ENCODE measurements around the gene IRX2.

IRX2 gene

GRCh38 chr5:2751592-2752021 is at the start of gene IRX2:
Gene IRX2, minus strand, starts transcription at chr5:2751677. Its CDS starts 264 bp downstream, at chr5:2751413.
- no peak for DNase-seq

GRCh38 chr5:2800035-2800434 is 48.6 kb upstream of the IRX2 start:
- no peak for DNase-seq

DNA sequence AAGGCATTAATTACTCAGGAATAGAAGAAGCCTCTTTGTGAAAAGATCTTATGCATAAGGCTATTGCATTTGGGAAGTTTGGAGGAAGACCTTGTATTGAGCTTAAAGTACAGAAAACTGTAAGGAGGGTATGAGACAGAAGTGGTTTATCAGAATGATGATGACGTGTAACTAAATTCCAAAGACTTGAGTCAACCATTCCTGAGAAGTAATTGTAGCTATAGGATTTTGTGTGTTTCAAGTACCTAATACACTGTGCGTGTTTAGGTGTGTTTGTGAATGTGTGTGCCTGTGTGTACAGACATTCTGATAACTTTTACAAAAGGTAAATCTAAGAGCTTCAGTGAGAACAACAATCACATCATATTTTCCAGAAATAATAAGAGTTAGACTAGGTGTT is 46.5 kb upstream of the IRX2 start:
- no peak for DNase-seq

GRCh38 chr5:2797160-2797559 is 45.7 kb upstream of the IRX2 start:
- no peak for DNase-seq

GRCh38 chr5:2783223-2783622 is 31.7 kb upstream of the IRX2 start:
- DNase-seq, result no peak

DNA sequence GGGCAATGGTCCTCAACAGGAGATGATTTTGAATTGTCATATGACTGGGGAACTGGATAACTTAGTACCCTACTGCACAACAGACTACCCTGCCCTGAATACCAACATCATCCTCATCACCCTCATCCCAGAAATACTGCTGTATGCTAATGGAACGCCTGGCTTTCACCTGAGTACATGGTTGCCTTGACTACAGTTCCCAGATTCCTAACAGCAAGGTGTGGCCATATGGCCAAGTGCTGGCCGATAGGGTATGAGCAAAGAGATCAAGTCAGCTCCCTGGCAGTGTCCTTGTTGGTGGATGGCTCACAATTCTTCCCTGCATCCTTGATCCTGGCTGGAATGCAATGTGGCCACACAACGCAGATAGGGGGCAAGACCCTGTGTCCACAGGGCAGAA is 31.2 kb upstream of the IRX2 start:
- DNase-seq, result no peak

GRCh38 chr5:2780421-2781171 is 29.1 kb upstream of the IRX2 start:
- DNase-seq, result no peak

DNA sequence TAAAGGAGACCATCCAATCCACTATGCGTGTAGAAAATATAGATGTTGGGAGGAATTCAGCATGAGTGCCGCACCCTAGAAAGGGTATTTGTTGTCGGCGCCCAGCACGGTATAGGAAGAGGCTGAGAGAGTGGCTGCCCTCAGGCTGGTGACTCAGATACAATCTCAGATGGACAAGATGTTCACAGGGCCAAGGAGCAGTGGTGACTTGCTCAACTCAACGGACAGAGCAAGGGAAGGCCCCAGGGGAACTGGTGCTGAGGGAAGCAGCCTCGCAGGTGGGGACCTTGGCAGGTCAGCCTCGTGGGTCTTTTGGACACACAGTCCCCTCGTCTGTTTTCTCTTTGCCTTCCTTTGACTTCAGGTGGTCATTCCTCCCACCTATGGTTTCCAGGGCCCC is 28.0 kb upstream of the IRX2 start:
- no peak for DNase-seq

GRCh38 chr5:2776337-2777302 is 25.1 kb upstream of the IRX2 start:
- DNase-seq, result no peak

- no peak for DNase-seq
These were observed 21.9 kb upstream of the IRX2 start for GRCh38 chr5:2773327-2773726.

- DNase-seq, result no peak
These were observed 15.6 kb upstream of the IRX2 start for GRCh38 chr5:2767089-2767488.

- DNase-seq, result no peak
These were observed 13.1 kb upstream of the IRX2 start for GRCh38 chr5:2764581-2764980.

- DNase-seq, result no peak
These were observed 12.0 kb upstream of the IRX2 start for GRCh38 chr5:2763533-2763794.

DNA sequence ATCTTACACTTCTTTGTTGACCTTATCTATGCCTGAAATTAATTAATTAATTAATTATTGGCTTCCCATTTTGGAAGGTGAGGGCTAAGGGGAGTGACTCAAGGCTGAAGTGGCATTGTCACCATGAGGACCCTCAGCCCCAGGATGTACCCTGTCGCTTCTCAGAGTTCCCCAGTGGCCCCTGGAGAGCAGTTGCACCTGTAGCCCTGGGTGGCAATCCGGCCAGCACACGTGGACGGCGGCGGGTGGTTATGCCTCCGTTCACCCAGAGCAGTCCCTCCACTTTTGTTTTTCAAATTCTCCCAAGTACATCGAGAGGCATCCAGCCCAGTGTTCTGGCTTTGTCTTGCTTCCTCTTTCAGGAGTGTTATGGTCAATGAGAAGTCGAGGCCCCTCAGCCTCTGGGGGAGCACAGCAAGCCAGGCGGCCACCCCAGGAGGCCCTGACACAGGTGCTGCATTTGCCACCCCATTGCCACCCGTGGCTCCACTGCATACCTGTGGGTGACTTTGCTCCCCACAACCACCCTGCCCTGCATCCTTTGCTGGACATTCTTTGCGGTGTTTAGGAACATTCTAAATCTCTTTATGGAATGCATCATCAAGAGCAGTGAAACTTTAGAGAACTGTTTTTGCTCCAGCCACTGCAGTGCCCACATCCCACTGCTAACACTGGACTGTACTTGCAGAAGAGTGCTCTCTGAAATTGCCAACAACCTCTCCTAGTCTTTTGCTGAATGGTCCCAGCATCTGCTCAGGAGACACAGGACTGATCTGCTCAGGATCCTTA is 11.5 kb upstream of the IRX2 start:
- no peak for DNase-seq

DNA sequence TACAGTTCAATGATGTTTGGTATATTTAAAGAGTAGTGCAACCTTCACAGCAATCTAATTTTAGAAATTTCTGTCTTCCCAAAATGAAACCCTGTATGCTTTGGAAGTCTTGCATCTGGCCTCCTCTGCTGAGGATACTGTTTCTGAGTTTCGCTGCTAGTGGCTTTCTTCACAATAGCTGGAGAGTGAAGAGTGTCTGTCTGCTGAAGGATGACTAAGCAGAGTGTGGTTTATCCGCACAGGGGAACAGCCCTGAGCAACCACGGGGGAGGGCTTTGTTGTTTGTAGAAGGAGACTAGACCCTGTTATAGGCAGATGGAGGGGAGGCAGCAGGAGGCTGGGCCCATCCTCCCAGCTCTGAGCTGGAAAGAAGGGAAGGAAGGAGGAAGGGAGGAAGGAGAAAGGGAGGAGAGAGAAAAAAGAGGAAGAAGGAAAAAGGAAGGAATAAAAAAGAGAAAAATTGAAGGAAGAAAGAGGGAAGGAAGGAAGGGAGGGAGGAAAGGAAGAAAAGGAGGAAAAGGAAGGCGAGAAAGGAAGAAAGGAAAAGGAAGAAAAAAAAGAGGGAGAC is 10.5 kb upstream of the IRX2 start:
- no peak for DNase-seq

GRCh38 chr5:2759696-2760461 is 8.4 kb upstream of the IRX2 start:
- no peak for DNase-seq

GRCh38 chr5:2759091-2759490 is 7.6 kb upstream of the IRX2 start:
- no peak for DNase-seq

DNA sequence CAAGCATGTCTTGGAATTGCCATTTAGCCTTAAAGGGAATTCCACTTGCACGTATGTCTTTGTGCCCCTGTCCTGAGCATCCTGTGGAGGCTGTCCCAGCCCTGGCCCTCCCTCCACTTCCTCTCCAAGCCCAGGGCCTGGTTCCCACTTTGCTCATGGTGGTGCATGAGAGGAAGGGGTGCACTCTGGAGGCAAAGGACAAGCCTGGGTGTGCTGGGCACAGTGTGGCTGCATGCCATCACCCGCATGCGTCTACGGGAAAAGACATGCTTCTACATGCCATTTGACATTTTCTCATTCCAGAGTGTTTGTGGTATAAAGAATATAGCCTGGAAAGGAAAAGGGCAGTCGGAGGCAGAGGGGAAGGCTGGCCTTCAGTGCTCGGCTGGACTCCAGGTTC is 7.2 kb upstream of the IRX2 start:
- DNase-seq, result no peak

DNA sequence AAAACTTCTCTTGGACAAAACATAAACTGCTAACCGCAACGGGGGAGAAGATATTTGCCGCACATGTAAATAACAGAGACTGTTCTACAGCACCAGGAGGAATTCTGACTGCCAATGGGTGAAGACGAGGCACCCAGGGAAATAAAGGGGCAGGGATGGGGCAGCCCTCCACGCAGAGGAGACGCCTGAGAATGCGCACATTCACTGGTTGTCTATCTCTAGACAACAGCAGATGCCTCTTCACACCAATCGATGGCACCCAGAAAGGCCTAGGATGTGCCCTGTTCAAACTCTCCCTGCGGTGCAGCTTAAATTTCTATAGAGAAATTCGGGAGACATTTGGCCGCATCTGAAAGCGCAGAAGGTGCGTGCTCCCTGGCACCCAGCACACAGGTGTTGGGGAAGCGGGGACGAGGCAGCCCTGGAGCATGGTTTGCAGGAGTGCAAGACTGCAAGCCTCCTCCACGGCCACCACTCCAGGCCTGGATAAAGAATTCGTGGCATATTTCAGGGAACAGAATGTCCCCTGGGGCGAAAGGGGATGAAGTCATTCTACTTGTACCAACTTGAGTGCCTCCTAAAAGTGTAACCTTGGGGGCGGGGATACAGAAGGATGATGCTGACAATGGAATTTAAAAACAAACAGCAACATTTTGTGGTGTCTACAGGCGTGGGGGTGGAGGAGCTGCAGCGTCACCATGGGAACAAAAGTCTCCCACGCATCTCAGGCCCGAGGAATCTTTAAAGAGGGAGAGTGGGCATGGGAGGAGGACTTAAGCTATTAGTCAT is 6.3 kb upstream of the IRX2 start:
- no peak for DNase-seq

- no peak for DNase-seq
These were observed 5.0 kb upstream of the IRX2 start for GRCh38 chr5:2756211-2757152.

All from NCI-H510A treated with DMSO at 0.1 percent for 48 hours (cell line).